CD4-positive, alpha-beta memory T cell (primary cell): ENCODE data around the gene VEPH1. TPM values are rescaled to one million over a fixed set of nuclear protein-coding genes. Genes with fewer than 3 reads are reported as not detected.

Experiments
- CTCF ChIA-PET: fragments of 350-600 bp; sonication (Branson Sonifier 250); formaldehyde crosslinking; loops from one replicate; lab custom pipeline; 2021; ENCODE audit warnings: inconsistent platforms; ENCODE audit not compliant: partially characterized antibody; lab: Charles Lee
- POLR2A ChIA-PET: fragments of 350-600 bp; sonication (Branson Sonifier 250); formaldehyde crosslinking; loops from one replicate; lab custom pipeline; 2021; ENCODE audit not compliant: partially characterized antibody; lab: Charles Lee
- DNase-seq, 5 donors: peaks; one replicate each; pipeline versions ENCODE4 v3.0.0 to v3.0.0-alpha.2; 2020 to 2022; ENCODE audit warnings: mixed read lengths in 1 of 5
- H3K27ac ChIP-seq: one replicate; pipeline ENCODE4 v1.7.0; 2013; ENCODE audit warnings: low read depth, low read length
- H3K27me3 ChIP-seq: 2 replicates; pipeline ENCODE4 v1.7.0; 2013; ENCODE audit warnings: mild to moderate bottlenecking, low read length, moderate library complexity; ENCODE audit not compliant: insufficient read depth
- H3K36me3 ChIP-seq: 2 replicates; pipeline ENCODE4 v1.7.0; 2013; ENCODE audit warnings: mild to moderate bottlenecking, low read length, moderate library complexity; ENCODE audit not compliant: insufficient read depth
- H3K4me1 ChIP-seq: 2 replicates; pipeline ENCODE4 v1.7.0; 2013; ENCODE audit warnings: mild to moderate bottlenecking, low read length, moderate library complexity; ENCODE audit not compliant: insufficient read depth
- H3K4me3 ChIP-seq, 2 donors: one replicate each; pipeline ENCODE4 v1.7.0; 2013; ENCODE audit warnings: low read length in 2 of 2, mild to moderate bottlenecking in 1 of 2
- H3K9me3 ChIP-seq, 2 donors: one replicate each; pipeline ENCODE4 v1.7.0; 2013; ENCODE audit warnings: low read length in 2 of 2, control low read depth in 1 of 2; ENCODE audit not compliant: control insufficient read depth in 1 of 2
- H3K27ac Mint-ChIP-seq, 7 donors: one replicate each; pipeline ENCODE4 v1.8.0; 2020 to 2021; ENCODE audit warnings: mixed read lengths in 7 of 7, mild to moderate bottlenecking in 6 of 7, inconsistent platforms in 3 of 7, moderate library complexity in 3 of 7
- H3K27me3 Mint-ChIP-seq, 2 donors: one replicate each; pipeline ENCODE4 v1.8.0; 2020 to 2021; ENCODE audit warnings: mixed read lengths in 2 of 2
- H3K36me3 Mint-ChIP-seq, 2 donors: one replicate each; pipeline ENCODE4 v1.8.0; 2020 to 2021; ENCODE audit warnings: mixed read lengths in 2 of 2, inconsistent platforms in 1 of 2, mild to moderate bottlenecking in 1 of 2
- H3K4me1 Mint-ChIP-seq, 4 donors: one replicate each; pipeline ENCODE4 v1.8.0; 2020 to 2021; ENCODE audit warnings: mixed read lengths in 4 of 4, mild to moderate bottlenecking in 1 of 4
- H3K4me3 Mint-ChIP-seq, 8 donors: one replicate each; pipeline ENCODE4 v1.8.0; 2020 to 2021; ENCODE audit warnings: mixed read lengths in 8 of 8, mild to moderate bottlenecking in 7 of 8, moderate library complexity in 6 of 8, inconsistent platforms in 3 of 8
- H3K9me3 Mint-ChIP-seq, 8 donors: one replicate each; pipeline ENCODE4 v1.8.0; 2020 to 2021; ENCODE audit warnings: mixed read lengths in 8 of 8, mild to moderate bottlenecking in 5 of 8, inconsistent platforms in 3 of 8, moderate library complexity in 1 of 8
- intact Hi-C: fragments of 100-400 bp; cut with micrococcal nuclease; formaldehyde crosslinking; loops from one replicate; pipeline ENCODE4 v1.15.1; 2023
- polyA plus RNA-seq, 2 donors: library from polyadenylated mRNA; unstranded; fragments of 300-500 nt; fragmentation: Illumina TruSeq; gene quantifications; one replicate each; pipeline ENCODE4 v1.2.3, GENCODE V29; 2021
- total RNA-seq, 2 experiments: library from RNA; stranded (reverse); gene quantifications; one replicate each; pipeline ENCODE4 v1.2.3, GENCODE V29; 2021

The VEPH1 gene
- total and polyA plus RNA-seq, 4 experiments from 2014 or later, result not detected

DNA sequence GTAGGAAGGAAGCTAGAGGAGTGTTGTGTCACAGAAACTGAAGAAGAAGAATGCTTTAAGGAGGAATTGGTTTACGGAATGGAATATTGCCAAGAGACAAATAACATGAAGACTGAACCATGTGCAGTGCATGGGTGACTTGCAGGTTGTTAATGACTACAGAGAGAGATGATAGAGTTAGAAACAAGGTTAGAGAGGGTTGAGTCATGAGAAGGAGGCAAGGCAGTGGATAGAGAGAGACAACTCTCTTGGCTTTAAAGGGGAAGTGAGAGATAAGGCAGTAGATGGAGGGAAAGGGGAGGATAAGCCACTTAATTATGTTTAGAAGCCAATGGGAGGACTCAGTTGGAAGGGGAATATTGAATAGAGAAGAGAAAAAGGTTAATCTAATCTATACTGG is 224.0 kb downstream of the VEPH1 start:
- DNase-seq, result no peak
- H3K4me3 ChIP-seq, result no peak overlapping the region
- CTCF ChIA-PET, result no interaction called here
- no peaks in the 10 kb centered on the region for H3K27me3 ChIP-seq
- no peaks in the 10 kb centered on the region for H3K9me3 ChIP-seq
- POLR2A ChIA-PET, result no interaction called here
- Mint-ChIP-seq H3K9me3 (no peaks in the 10 kb centered on the region), H3K4me1 (peaks cover 0 to 2% (median 0%) of the 10 kb centered on the region in 4 donors), H3K36me3 (no peaks in the 10 kb centered on the region), H3K27ac (no peak overlapping the region), H3K27me3 (peaks cover 0 to 1% of the 10 kb centered on the region in 2 donors), H3K4me3 (no peak overlapping the region)
- no peak overlapping the region for H3K27ac ChIP-seq
- intact Hi-C loops, result no loop called here
- H3K4me1 ChIP-seq, result no peaks in the 10 kb centered on the region
- H3K36me3 ChIP-seq, result no peaks in the 10 kb centered on the region

DNA sequence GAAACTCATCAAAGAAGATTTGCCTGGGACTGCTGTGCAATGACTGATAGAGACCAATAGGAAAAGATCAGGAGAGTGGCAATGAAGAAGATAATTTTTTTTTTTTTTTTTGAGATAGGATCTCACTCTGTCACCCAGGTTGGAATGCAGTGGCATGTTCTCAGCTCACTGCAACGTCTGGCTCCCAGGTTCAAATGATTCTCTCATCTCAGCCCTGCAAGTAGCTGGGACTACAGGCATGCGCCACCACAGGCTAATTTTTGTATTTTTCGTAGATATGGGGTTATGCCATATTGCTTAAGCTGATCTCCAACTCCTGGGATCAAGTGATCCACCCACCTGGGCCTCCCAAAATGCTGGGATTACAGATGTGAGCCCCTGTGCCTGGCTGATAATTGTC is 226.4 kb downstream of the VEPH1 start:
- Mint-ChIP-seq H3K27me3 (peaks cover 3 to 7% of the 10 kb centered on the region in 2 donors), H3K4me3 (no peak overlapping the region), H3K4me1 (peaks cover 0 to 2% (median 0%) of the 10 kb centered on the region in 4 donors), H3K27ac (no peak overlapping the region), H3K36me3 (no peaks in the 10 kb centered on the region), H3K9me3 (no peaks in the 10 kb centered on the region)
- Histone ChIP-seq H3K27me3 (no peaks in the 10 kb centered on the region), H3K27ac (no peak overlapping the region), H3K4me1 (no peaks in the 10 kb centered on the region), H3K36me3 (no peaks in the 10 kb centered on the region), H3K4me3 (no peak overlapping the region), H3K9me3 (no peaks in the 10 kb centered on the region)
- CTCF ChIA-PET, result no interaction called here
- intact Hi-C loops, result no loop called here
- POLR2A ChIA-PET, result no interaction called here
- DNase-seq, result no peak

DNA sequence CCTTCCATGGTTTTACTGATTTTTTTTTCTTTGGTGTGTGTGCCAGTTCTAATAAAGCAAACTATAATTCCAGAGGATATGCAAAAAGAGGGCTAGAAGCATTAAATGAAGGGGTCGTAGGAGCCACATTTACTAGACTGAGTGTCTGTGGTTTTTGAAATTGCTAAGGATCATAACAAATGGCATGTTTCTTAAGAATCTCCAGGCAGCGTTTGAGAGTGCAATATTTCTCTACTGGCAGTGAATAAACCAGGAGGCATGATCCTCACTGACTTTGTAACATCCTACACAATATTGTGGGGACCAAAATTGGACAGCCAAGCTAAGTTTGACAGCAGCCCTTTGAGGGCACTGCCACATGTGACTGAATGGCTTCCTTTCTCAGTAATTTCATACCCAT is 227.4 kb downstream of the VEPH1 start:
- intact Hi-C loops, result no loop called here
- peaks cover 3 to 7% of the 10 kb centered on the region in 2 donors for H3K27me3 Mint-ChIP-seq
- Histone ChIP-seq H3K4me3 (no peak overlapping the region), H3K36me3 (no peaks in the 10 kb centered on the region), H3K4me1 (no peaks in the 10 kb centered on the region), H3K27ac (no peak overlapping the region), H3K9me3 (no peaks in the 10 kb centered on the region), H3K27me3 (no peaks in the 10 kb centered on the region)
- no peaks in the 10 kb centered on the region for H3K9me3 Mint-ChIP-seq
- H3K27ac Mint-ChIP-seq, result no peak overlapping the region
- H3K4me3 Mint-ChIP-seq, result no peak overlapping the region
- DNase-seq, result no peak
- ChIA-PET POLR2A (no interaction called here), CTCF (no interaction called here)
- H3K4me1 Mint-ChIP-seq, result peaks cover 0 to under 1% (median 0%) of the 10 kb centered on the region in 4 donors
- H3K36me3 Mint-ChIP-seq, result no peaks in the 10 kb centered on the region

DNA sequence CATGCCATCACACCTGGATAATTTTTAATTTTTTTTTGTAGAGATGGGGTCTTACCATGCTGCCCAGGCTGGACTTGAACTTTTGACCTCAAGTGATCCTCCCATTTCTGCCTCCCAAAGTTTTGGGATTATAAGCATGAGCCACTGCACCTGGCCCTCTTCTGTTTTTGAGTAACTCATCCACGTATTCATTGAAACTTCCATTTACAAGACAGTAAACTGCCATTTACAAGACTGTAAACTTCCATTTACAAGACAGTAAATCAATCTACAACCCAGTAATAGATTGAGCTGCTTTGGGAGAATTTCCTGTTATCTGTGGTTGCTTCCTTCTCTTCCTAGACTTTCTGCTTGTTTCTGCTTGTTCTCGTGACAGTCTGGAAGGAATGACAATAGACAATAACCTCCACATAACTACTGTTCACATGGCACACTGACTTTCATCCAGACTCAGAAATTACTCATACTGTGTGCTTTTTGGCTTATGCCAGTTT is 228.5 kb downstream of the VEPH1 start:
- H3K27me3 Mint-ChIP-seq, result peaks cover 3 to 7% of the 10 kb centered on the region in 2 donors
- no peaks in the 10 kb centered on the region for H3K4me1 Mint-ChIP-seq
- Histone ChIP-seq H3K36me3 (no peaks in the 10 kb centered on the region), H3K4me1 (no peaks in the 10 kb centered on the region), H3K9me3 (no peaks in the 10 kb centered on the region), H3K27me3 (no peaks in the 10 kb centered on the region), H3K27ac (no peak overlapping the region), H3K4me3 (no peak overlapping the region)
- H3K9me3 Mint-ChIP-seq, result no peaks in the 10 kb centered on the region
- ChIA-PET CTCF (no interaction called here), POLR2A (no interaction called here)
- intact Hi-C loops, result no loop called here
- H3K4me3 Mint-ChIP-seq, result no peak overlapping the region
- no peak for DNase-seq
- no peaks in the 10 kb centered on the region for H3K36me3 Mint-ChIP-seq
- no peak overlapping the region for H3K27ac Mint-ChIP-seq

DNA sequence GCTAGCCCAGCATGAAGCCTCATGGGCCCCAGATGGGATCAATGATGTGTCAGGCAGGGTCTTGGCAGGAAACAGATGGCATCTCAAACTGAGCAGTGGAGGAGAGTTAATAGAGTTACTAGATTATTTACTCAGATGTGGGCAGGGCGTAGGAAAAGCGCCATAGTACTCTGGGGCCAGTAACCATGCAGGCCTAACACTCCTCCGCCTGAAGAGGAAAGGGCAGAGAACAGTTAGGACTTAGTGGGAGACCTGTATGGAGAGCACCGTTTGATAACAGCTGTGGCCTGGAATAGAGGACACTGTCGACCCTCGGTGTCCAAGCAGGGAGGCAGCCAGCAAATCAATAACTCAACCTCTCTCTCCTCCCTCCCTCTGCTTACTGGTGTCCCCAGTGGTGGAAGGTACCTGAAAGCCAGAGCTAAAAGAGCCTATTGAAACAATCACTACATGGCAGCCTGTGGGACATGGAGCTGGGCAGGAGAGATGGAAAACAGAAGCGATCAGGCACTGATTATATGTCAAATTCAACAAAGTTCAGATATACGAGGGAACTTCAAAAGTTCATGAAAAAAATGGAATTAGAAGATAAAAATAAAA is 231.8 kb downstream of the VEPH1 start:
- Mint-ChIP-seq H3K36me3 (no peaks in the 10 kb centered on the region), H3K27me3 (peaks cover 3 to 7% of the 10 kb centered on the region in 2 donors), H3K4me1 (no peaks in the 10 kb centered on the region), H3K4me3 (no peak overlapping the region), H3K27ac (no peak overlapping the region), H3K9me3 (no peaks in the 10 kb centered on the region)
- Histone ChIP-seq H3K27me3 (no peaks in the 10 kb centered on the region), H3K4me1 (no peaks in the 10 kb centered on the region), H3K27ac (no peak overlapping the region), H3K4me3 (no peak overlapping the region), H3K36me3 (no peaks in the 10 kb centered on the region), H3K9me3 (no peaks in the 10 kb centered on the region)
- DNase-seq, result no peak
- ChIA-PET POLR2A (no interaction called here), CTCF (interaction anchor here (0.8 kb wide), 1 partner anchor 70 kb away, joined by 3 read pairs; no protein-coding TSS in a partner anchor)
- intact Hi-C loops, result no loop called here

DNA sequence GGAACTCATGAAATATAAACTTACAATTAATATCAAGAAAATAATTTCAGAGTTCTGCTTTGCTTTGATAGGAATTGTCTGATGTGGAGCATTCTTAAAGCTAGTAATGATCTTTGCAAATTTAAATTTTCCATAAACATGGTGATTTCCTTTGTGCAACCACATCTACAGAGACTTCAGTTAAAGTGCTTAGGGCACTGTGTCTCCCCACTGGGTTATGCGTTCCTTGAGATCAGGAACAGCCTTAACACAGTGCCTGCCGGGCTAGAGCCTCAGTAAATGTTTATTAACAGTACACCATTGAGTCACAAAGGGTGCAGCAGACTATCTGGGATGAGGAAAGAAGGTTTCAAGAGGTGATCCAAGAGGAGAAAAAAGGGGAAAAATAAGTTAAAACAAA is 235.2 kb downstream of the VEPH1 start:
- Histone ChIP-seq H3K9me3 (no peaks in the 10 kb centered on the region), H3K4me3 (no peak overlapping the region), H3K27ac (no peak overlapping the region), H3K4me1 (no peaks in the 10 kb centered on the region), H3K27me3 (no peaks in the 10 kb centered on the region), H3K36me3 (no peaks in the 10 kb centered on the region)
- Mint-ChIP-seq H3K27ac (no peak overlapping the region), H3K36me3 (no peaks in the 10 kb centered on the region), H3K9me3 (peaks cover 0 to 2% (median 0%) of the 10 kb centered on the region in 8 donors), H3K4me3 (no peak overlapping the region), H3K4me1 (no peaks in the 10 kb centered on the region), H3K27me3 (peaks cover 0 to 1% of the 10 kb centered on the region in 2 donors)
- no peak for DNase-seq
- intact Hi-C loops, result no loop called here
- POLR2A ChIA-PET, result no interaction called here
- CTCF ChIA-PET, result no interaction called here

DNA sequence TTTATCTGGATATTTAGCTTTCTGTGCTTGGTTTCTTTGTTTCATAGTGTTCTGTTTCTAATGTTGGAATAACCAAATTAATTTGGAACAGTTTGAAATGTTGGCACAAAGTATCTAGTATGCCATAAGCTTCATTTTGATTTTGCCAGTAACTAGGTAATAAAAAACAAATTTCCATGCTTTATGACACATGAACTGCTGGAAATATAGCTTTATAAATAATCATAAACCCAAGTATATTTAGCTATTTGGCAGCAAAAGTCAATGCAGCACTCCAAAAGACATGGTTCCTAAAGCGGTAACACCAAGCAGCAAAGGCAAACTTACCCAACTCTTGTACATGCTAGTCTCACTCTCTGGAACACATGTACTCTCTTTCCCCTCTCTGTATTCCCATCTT is 237.3 kb downstream of the VEPH1 start:
- H3K4me1 Mint-ChIP-seq, result no peaks in the 10 kb centered on the region
- POLR2A ChIA-PET, result no interaction called here
- H3K4me3 Mint-ChIP-seq, result no peak overlapping the region
- CTCF ChIA-PET, result interaction anchor here (1.2 kb wide), 1 partner anchor 26 kb away, joined by 5 read pairs; no protein-coding TSS in a partner anchor
- H3K36me3 ChIP-seq, result no peaks in the 10 kb centered on the region
- no peaks in the 10 kb centered on the region for H3K4me1 ChIP-seq
- H3K9me3 ChIP-seq, result no peaks in the 10 kb centered on the region
- no peak overlapping the region for H3K27ac ChIP-seq
- DNase-seq, result no peak
- no peaks in the 10 kb centered on the region for H3K27me3 Mint-ChIP-seq
- H3K27me3 ChIP-seq, result no peaks in the 10 kb centered on the region
- intact Hi-C loops, result no loop called here
- peaks cover 0 to 2% (median 0%) of the 10 kb centered on the region in 8 donors for H3K9me3 Mint-ChIP-seq
- no peak overlapping the region for H3K27ac Mint-ChIP-seq
- no peak overlapping the region for H3K4me3 ChIP-seq
- no peaks in the 10 kb centered on the region for H3K36me3 Mint-ChIP-seq
